GM18870 (cell line): ENCODE results near the gene PPARG.
"Not testable (repeated sequence)": the region's sequence is repeated elsewhere in the genome, so short reads cannot be mapped to it uniquely, and the experiment has no call there.

Source experiments
- ATAC-seq: cut with Tn5 transposase; IDR thresholded peaks from one replicate; pipeline ENCODE4 v1.9.1; 2021; ENCODE audit warnings: moderate library complexity; ENCODE audit not compliant: unreplicated experiment

The PPARG gene

DNA sequence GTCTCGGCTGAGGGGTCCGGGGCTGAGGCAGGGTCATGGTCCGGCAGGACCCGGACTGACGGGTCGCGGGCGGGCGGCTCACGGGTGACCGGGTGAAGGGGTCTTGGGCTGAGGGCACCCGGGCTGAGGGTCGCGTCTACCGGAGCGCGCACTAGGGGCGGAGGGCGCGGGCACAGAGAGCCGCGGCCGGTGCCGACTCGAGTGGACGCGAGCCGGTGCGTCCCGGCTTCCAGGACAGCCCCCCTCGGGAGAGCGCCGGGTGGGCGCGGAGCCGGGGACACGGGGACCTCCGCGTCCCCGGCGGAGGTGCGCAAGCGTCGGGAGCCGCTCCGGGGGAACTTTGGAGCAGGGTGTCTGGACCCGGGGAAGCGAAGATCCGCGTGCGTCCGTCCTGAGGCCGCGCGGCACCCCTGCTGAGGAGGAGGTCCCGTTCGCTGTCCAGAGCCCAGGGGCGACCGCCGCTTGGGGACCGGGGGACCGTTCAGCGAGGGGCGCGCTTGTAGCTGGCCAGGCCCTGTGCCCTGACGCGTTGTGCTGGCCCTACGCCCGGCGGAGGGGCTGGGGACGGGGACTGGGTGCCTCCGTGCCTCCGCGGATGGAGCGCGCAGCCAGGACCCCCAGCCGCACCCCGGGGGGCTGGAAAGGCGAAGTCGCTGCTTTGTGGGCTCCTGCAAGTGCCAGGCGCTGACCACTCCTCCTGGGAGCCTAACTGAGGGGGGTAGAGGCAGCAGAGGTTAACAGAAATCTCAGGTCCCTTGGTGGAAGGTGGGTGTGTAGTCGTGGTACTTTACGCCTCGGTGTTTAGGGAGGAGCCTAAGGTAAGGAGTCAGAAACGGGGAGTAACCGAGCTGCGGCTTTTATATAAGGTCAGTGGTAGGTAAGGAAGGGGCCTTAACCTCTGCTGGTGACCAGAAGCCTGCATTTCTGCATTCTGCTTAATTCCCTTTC lies at the start of gene PPARG:
TSS of gene PPARG (plus strand) at position 889 of the 948 bp plus-strand sequence. CDS start 90,642 bp downstream, outside the sequence.
- no peak for ATAC-seq

- no peak for ATAC-seq
Observed at GRCh38 chr3:12239301-12239700, 49.6 kb upstream of the PPARG start.

GRCh38 chr3:12242772-12243171 lies 46.1 kb upstream of the PPARG start:
- no peak for ATAC-seq

DNA sequence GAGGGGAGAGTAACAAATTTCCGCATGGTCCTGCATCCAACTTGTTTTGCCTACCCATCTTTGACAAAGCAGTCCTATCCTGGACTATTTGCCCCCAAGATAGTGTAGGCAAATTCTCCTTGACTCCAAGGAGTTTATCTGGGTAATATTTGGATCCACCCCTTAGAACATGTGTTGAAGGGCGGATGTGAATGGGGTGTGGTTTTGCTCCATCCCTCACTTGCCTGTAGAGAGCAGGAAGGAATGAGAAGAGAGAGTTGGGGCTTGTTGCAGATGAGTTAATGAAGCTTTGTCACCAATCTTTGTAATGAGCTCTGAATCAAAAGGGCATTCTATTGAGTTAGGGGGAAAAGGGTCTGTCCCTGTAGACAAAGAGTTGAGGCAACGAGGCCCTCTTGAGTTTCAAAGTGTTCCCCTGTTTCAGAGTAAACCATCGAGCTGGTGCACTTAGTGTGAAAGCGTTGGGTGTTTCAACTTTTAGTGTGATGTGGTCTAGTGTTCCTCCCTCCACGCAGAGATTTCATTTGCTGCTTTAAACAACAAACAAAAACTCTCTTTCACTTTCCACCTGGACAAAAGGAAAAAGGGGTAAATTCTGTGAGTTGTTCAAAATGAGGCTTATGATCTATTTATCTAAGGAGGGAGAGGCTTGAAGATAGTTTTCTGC lies 42.2 kb upstream of the PPARG start:
- no peak for ATAC-seq

GRCh38 chr3:12247411-12247810 lies 41.5 kb upstream of the PPARG start:
- ATAC-seq, result no peak

- ATAC-seq, result no peak
Observed at GRCh38 chr3:12249519-12249918, 39.4 kb upstream of the PPARG start.

DNA sequence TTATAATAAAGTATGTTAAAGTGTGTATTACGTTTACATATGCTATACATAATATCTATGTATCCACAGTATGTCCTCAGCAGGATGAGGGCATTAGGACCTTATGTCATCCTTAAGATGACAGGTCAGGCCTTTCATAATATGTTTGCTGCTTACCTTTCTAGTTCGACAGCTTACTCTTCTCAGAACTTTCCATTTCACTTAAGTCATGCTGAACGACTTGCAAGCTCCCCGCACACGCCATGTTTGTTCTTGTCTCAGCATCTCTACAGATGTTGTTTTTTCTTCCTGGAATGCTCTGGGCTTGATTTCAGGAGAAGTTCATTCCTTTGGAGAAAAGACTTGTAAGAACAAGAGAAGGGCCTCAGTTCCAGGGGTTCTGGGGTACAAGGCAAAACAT lies 36.0 kb upstream of the PPARG start:
- ATAC-seq, result no peak

DNA sequence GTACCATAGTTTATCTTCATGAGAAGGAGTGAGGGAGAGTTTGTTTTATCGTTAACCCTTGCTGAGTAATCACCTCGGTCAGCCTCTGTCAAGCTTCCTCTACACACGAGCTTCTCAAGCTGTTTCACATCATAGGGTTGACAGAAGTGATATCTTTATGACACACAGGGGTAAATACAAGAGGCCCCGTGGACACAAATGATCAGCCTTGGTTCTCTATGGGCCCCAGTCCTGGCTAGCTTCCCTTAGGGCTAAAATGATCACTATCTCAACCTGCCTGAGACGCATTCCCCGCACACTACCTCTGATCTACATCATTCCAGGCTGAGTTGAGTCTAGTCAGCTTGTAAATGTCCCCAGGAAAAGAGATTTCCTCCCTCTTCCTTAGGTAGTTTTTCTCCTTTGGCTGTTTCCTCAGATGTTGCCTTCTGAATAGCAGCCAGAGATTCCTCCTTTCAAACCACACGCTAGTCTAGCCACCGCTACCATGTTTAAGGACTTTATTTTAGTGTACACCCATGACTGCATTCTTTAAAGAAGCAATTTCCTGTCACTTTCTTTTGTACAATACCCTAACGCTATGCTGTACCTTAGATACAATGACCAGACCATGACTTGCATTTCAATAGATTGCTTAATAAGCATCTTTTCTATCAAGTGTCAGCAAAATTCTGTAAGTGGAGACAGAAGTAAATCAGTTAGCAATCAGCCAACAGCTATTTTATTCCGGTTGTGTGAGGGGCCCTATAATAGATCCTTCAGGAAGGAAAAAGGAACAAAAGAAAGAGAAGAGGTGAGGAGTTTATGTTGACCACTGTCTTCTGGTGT lies 35.1 kb upstream of the PPARG start:
- no peak for ATAC-seq

DNA sequence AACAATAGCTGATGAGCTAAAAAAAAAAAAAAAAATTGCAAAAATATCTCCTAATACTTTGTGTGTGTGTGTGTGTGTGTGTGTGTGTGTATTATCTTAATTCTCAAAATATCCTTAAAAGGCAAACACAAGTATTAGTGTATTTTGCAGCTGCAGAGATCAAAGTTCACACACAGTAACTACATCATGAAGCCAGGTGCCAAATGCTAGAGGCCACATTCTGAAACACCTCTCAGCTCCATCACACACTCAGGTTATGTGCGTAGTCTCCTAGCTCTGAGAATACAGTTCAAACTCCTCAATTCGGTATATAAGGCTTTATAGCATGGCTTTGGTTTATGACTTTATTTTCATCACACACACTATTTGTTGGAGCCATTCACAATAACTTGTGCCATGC lies 33.5 kb upstream of the PPARG start:
- ATAC-seq, result no peak

DNA sequence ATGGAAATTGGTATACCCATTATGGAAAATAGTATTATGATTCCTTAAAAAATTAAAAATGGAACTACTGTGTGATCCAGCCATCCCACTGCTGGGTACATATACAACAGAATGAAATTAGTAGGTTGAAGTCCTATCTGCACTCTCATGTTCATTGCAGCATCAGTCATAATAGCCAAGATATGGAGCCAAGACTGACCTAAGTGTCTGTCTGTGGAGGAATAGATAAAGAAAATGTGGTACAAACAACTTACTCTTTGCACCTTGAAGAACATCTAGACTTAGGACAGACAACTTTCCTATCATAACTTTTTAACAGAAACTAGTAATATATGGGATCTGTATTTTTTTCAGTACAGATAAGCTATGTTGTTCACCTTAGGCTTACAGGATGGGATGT lies 30.0 kb upstream of the PPARG start:
- no peak for ATAC-seq

DNA sequence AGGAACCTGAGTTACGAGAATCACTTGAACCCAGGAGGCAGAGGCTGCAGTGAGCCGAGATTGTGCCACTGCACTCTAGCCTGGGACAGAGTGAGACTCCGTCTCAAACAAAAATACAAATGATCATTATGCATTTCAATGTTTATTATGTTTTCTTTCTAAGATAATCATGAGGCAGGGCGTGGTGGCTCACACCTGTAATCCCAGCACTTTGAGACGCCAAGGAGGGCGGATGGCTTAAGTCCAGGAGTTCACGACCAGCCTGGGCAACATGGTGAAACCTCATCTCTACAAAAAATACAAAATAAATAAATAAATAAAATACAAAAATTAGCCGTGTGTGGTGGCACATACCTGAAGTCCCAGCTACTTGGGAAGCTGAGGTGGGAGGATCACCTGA lies 26.7 kb upstream of the PPARG start:
- ATAC-seq, result not testable (repeated sequence)

DNA sequence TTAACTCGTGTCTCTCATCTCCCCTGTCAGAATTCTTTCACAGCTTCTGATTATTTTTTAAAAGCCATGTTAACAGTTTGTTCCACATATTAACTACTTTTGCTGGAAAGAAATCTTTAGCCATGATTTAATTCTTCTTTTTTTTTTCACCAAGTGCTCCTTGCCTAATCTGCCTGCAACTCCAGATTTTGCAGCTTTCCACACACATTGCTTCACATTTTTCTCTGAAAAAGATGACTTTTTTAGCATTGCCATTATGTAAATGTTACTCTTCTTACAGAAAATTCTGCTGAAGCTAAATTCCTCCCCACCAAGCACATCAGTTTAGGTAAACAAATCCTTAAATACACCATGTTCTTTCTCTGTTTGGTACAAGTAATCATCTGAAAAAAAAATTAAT lies 23.4 kb upstream of the PPARG start:
- ATAC-seq, result no peak

DNA sequence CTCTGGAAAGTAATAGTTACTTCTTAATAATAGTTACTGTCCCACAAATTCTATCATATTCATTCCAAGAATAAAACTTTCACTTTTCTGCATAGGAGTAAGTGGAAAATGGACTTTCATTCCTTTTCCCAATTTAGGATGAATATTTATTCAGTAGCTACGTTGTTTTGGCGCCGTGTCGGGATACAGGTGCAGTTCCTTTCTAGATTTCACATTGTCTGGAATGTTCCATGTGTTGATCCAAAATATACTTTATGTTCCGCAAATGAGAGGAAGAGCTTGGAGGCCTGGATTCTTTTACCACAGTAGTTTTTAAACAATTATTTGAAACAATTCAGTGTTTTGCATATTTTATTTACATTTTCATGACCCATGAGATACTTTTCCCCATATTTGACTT lies 22.8 kb upstream of the PPARG start:
- ATAC-seq, result no peak

GRCh38 chr3:12267376-12268030 lies 21.4 kb upstream of the PPARG start:
- no peak for ATAC-seq

- no peak for ATAC-seq
Observed at GRCh38 chr3:12268049-12268735, 20.7 kb upstream of the PPARG start.

DNA sequence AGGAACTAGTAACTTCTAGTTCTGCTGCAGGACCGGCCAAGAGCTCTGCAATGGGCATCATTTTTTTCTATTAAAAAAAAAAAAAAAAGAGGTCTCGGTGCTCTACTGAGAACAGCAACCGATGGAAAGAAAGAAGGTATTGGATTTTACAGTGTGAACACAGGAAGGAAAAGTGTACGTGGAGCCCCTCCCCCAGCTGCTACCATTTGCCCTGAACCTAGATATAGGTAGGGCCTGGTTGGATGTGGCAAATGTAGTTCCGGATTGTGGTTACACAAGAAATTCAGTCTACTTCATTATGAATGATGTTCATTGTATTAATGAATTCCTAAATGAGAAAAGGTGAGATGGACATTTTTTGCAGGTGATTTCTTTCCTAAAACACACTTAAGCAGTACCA lies 17.9 kb upstream of the PPARG start:
- ATAC-seq, result no peak

- ATAC-seq, result peak; percentile 93
Observed at GRCh38 chr3:12273045-12273695, 15.7 kb upstream of the PPARG start.

DNA sequence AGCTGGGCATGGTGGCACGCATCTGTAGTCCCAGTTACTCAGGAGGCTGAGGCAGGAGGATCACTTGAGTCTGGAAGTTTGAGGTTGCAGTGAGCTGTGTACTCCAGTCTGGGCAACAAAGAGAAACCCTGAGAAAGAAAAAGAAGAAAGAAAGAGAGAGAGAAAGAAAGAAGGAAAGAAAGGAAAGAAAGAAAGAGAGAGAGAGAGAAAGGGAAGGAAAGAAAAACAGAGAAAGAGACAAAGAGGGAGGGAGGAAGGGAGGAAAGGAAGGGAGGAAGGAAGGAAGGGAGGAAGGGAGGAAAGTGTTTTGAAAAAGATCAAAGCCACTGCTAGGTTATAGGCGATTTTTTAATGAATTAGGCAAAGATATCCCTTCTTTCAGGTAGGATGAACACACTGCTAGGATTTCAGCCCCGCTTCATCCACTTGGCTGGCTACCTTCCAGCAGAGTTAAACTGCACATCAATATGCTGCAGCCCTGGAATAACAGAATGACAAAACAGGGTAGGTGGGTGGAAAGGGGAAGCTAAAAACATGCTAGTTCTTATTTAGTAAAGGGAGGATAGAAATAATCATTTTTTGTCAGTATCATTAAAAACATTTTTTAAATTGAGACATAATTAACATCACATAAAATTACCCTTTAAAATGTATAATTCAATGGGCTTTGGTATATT lies 12.8 kb upstream of the PPARG start:
- ATAC-seq, result no peak

- not testable (repeated sequence) for ATAC-seq
Observed at GRCh38 chr3:12276827-12277226, 12.0 kb upstream of the PPARG start.
